Stimulated activated naive CD8-positive, alpha-beta T cell treated with anti-CD3 and anti-CD28 coated beads, Interleukin-15, Interleukin-2, amounts not matched to agents 100 ng/mL and 50 ng/mL, for 24 hours (primary cell): Measurements from ENCODE around the gene RBBP6.

Experiments used
- H3K27ac Mint-ChIP-seq: one replicate; pipeline ENCODE4 v1.8.0; 2021; ENCODE audit warnings: mild to moderate bottlenecking, mixed read lengths
- H3K27me3 Mint-ChIP-seq: one replicate; pipeline ENCODE4 v1.8.0; 2021; ENCODE audit warnings: mixed read lengths
- H3K36me3 Mint-ChIP-seq: one replicate; pipeline ENCODE4 v1.8.0; 2021; ENCODE audit warnings: low read depth, mixed read lengths
- H3K4me1 Mint-ChIP-seq: one replicate; pipeline ENCODE4 v1.8.0; 2021; ENCODE audit warnings: low read depth, mixed read lengths
- H3K4me3 Mint-ChIP-seq: one replicate; pipeline ENCODE4 v1.8.0; 2021; ENCODE audit warnings: mild to moderate bottlenecking, mixed read lengths
- H3K9me3 Mint-ChIP-seq: one replicate; pipeline ENCODE4 v1.8.0; 2021; ENCODE audit warnings: mixed read lengths

Gene RBBP6

DNA sequence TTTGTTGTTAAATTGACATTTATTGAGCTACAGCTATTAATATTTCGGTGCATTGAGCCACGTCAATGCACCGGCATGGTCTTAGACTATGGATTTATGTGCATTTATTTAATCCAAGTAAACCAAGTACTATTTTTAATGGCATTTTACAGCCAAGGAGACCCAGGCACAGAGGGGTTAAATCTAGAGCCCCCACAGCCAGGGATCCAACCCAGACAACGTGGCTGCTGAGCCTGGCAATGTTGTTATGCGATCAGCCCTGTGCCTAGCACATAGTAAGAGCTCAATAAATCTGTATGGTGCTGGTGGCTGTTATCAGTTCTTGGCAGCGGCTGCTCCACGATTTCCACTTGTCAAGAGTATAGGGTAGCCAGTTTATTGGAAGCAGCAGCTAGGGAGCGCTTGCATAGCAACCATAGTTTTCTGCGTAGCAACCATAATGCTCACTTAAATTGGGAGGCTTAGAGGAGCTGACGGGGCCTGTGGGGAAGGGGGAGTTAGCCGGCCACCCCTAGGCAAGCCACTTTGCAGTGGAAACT is 541 bp upstream of the RBBP6 start:
- H3K4me3 Mint-ChIP-seq, result peak overlapping the region; percentile 99
- H3K4me1 Mint-ChIP-seq, result peaks cover 36% of the 10 kb centered on the region
- no peaks in the 10 kb centered on the region for H3K9me3 Mint-ChIP-seq
- no peaks in the 10 kb centered on the region for H3K27me3 Mint-ChIP-seq
- peak overlapping the region; percentile 100 for H3K27ac Mint-ChIP-seq
- H3K36me3 Mint-ChIP-seq, result peaks cover 34% of the 10 kb centered on the region

- peaks cover 48% of the 10 kb centered on the region for H3K4me1 Mint-ChIP-seq
- peaks cover 45% of the 10 kb centered on the region for H3K36me3 Mint-ChIP-seq
- H3K9me3 Mint-ChIP-seq, result no peaks in the 10 kb centered on the region
- peak overlapping the region; percentile 88 for H3K27ac Mint-ChIP-seq
- H3K4me3 Mint-ChIP-seq, result peak overlapping the region; percentile 99
- no peaks in the 10 kb centered on the region for H3K27me3 Mint-ChIP-seq
Observed at GRCh38 chr16:24539850-24540601, 660 bp downstream of the RBBP6 start.

GRCh38 chr16:24540602-24541210 is 1.3 kb downstream of the RBBP6 start:
- Mint-ChIP-seq H3K9me3 (no peaks in the 10 kb centered on the region), H3K4me3 (peak overlapping the region; percentile 94), H3K27ac (peak overlapping the region; percentile 88), H3K27me3 (no peaks in the 10 kb centered on the region), H3K4me1 (peaks cover 55% of the 10 kb centered on the region), H3K36me3 (peaks cover 52% of the 10 kb centered on the region)

GRCh38 chr16:24541233-24541933 is 2.0 kb downstream of the RBBP6 start:
- no peaks in the 10 kb centered on the region for H3K9me3 Mint-ChIP-seq
- H3K4me1 Mint-ChIP-seq, result peaks cover 57% of the 10 kb centered on the region
- peak overlapping the region; percentile 94 for H3K4me3 Mint-ChIP-seq
- no peaks in the 10 kb centered on the region for H3K27me3 Mint-ChIP-seq
- peaks cover 56% of the 10 kb centered on the region for H3K36me3 Mint-ChIP-seq
- peak overlapping the region; percentile 88 for H3K27ac Mint-ChIP-seq

- no peaks in the 10 kb centered on the region for H3K9me3 Mint-ChIP-seq
- H3K4me3 Mint-ChIP-seq, result peak overlapping the region; percentile 94
- H3K4me1 Mint-ChIP-seq, result peaks cover 63% of the 10 kb centered on the region
- H3K27me3 Mint-ChIP-seq, result no peaks in the 10 kb centered on the region
- no peak overlapping the region for H3K27ac Mint-ChIP-seq
- peaks cover 77% of the 10 kb centered on the region for H3K36me3 Mint-ChIP-seq
Observed at GRCh38 chr16:24543949-24544348, 4.6 kb downstream of the RBBP6 start.

GRCh38 chr16:24544640-24545039 is 5.3 kb downstream of the RBBP6 start:
- Mint-ChIP-seq H3K27me3 (no peaks in the 10 kb centered on the region), H3K4me1 (peaks cover 69% of the 10 kb centered on the region), H3K27ac (peak overlapping the region; percentile 39), H3K4me3 (peak overlapping the region; percentile 4), H3K36me3 (peaks cover 81% of the 10 kb centered on the region), H3K9me3 (no peaks in the 10 kb centered on the region)

DNA sequence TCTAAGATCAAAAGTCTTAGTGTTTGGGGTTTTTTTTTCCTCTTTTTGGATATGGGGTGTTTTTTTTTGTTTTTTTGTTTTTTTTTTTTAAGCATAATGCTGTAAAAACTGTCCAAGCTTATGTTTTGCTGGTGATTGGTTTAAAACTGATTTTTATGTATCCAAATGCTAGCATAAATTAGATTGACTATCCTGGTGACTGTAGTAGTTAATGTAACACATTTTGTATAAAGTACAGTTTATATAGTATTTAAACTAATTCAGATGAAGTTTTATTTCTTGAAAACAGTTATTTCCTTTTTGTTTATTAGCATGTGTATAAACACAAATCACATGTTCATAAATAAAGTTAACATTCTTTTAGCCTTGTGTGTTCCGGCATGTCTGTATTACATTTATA is 10.9 kb downstream of the RBBP6 start:
- no peak overlapping the region for H3K4me3 Mint-ChIP-seq
- no peaks in the 10 kb centered on the region for H3K9me3 Mint-ChIP-seq
- peaks cover 81% of the 10 kb centered on the region for H3K36me3 Mint-ChIP-seq
- peaks cover 44% of the 10 kb centered on the region for H3K4me1 Mint-ChIP-seq
- no peaks in the 10 kb centered on the region for H3K27me3 Mint-ChIP-seq
- H3K27ac Mint-ChIP-seq, result no peak overlapping the region

DNA sequence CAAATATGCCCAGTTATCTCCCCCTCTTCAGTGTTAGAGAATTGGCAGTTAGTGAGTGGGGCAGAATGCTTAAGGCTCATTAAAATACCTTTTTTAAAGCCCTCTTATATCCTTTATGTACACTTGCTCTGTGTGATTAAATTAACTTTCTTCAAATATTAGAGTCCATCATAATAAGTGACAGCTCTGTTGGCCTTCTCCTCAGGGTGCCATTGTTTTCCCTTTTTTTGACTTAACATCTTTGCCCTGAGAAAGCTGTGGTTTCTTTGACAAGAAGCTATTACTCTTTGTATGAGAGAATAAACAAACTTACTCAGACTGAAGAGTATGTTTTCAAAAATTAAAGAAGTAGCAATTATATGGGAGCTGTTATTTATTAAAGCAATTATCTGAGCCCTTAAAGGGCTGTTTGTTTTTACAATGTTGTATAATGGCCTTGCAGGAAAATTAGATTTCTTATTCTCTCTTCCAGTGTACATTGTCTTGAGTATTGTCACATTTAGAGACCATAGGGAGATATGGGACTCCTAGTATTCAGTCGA is 13.4 kb downstream of the RBBP6 start:
- Mint-ChIP-seq H3K36me3 (peaks cover 84% of the 10 kb centered on the region), H3K4me3 (no peak overlapping the region), H3K9me3 (no peaks in the 10 kb centered on the region), H3K27me3 (no peaks in the 10 kb centered on the region), H3K27ac (no peak overlapping the region), H3K4me1 (peaks cover 29% of the 10 kb centered on the region)

- peaks cover 22% of the 10 kb centered on the region for H3K4me1 Mint-ChIP-seq
- H3K4me3 Mint-ChIP-seq, result no peak overlapping the region
- no peak overlapping the region for H3K27ac Mint-ChIP-seq
- H3K27me3 Mint-ChIP-seq, result no peaks in the 10 kb centered on the region
- no peaks in the 10 kb centered on the region for H3K9me3 Mint-ChIP-seq
- peaks cover 85% of the 10 kb centered on the region for H3K36me3 Mint-ChIP-seq
Observed at GRCh38 chr16:24553983-24554382, 14.6 kb downstream of the RBBP6 start.

DNA sequence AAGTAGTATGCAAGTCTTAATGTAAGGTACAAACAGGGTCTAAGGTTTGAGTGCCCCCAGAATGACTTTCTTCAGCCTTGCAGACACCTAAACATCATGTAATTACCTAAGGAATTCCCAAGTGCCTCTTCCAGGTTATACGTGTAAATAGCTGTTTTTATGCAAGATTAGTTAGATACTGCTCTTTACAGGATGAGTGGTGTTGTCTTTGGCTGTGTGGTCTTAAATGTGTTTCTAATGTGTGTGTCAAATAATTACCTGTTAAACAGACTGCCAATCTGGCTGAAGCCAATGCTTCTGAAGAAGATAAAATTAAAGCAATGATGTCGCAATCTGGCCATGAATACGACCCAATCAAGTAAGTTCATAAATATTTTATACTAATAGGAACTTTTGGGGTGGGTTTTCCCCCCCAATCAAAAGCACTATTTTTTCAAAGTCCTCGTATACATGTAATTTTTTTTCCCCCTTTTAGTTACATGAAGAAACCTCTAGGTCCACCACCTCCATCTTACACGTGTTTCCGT is 16.0 kb downstream of the RBBP6 start:
- Mint-ChIP-seq H3K36me3 (peaks cover 81% of the 10 kb centered on the region), H3K9me3 (no peaks in the 10 kb centered on the region), H3K4me3 (no peak overlapping the region), H3K4me1 (peaks cover 8% of the 10 kb centered on the region), H3K27me3 (no peaks in the 10 kb centered on the region), H3K27ac (no peak overlapping the region)

- H3K4me3 Mint-ChIP-seq, result no peak overlapping the region
- H3K4me1 Mint-ChIP-seq, result peaks cover 8% of the 10 kb centered on the region
- peaks cover 80% of the 10 kb centered on the region for H3K36me3 Mint-ChIP-seq
- no peaks in the 10 kb centered on the region for H3K9me3 Mint-ChIP-seq
- H3K27ac Mint-ChIP-seq, result no peak overlapping the region
- no peaks in the 10 kb centered on the region for H3K27me3 Mint-ChIP-seq
Observed at GRCh38 chr16:24562811-24563210, 23.4 kb downstream of the RBBP6 start.

- Mint-ChIP-seq H3K36me3 (peaks cover 88% of the 10 kb centered on the region), H3K4me3 (no peak overlapping the region), H3K27ac (no peak overlapping the region), H3K4me1 (peaks cover 4% of the 10 kb centered on the region), H3K27me3 (no peaks in the 10 kb centered on the region), H3K9me3 (peaks cover 43% of the 10 kb centered on the region)
Observed at GRCh38 chr16:24568392-24568791, 29.0 kb downstream of the RBBP6 start.

DNA sequence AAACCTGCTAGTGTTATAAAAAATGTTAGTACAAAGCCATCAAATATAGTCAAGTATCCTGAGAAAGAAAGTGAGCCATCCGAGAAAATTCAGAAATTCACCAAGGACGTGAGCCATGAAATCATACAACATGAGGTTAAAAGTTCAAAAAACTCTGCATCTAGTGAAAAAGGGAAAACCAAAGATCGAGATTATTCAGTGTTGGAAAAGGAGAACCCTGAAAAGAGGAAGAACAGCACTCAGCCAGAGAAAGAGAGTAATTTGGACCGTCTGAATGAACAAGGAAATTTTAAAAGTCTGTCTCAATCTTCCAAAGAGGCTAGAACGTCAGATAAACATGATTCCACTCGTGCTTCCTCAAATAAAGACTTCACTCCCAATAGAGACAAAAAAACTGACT is 31.7 kb downstream of the RBBP6 start:
- Mint-ChIP-seq H3K36me3 (peaks cover 70% of the 10 kb centered on the region), H3K4me3 (no peak overlapping the region), H3K27ac (no peak overlapping the region), H3K9me3 (peaks cover 43% of the 10 kb centered on the region), H3K27me3 (no peaks in the 10 kb centered on the region), H3K4me1 (peaks cover 4% of the 10 kb centered on the region)

DNA sequence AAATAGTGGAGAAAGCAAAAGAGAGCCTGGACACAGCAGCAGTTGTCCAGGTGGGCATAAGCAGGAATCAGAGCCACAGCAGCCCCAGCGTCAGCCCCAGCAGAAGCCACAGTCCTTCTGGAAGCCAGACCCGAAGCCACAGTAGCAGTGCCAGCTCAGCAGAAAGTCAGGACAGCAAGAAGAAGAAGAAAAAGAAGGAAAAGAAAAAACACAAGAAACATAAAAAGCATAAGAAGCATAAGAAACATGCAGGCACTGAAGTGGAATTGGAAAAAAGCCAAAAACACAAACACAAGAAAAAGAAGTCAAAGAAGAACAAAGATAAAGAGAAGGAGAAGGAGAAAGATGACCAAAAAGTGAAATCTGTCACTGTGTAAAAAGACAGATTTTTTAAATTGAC is 32.7 kb downstream of the RBBP6 start:
- H3K27ac Mint-ChIP-seq, result peak overlapping the region; percentile 10
- H3K9me3 Mint-ChIP-seq, result peaks cover 47% of the 10 kb centered on the region
- peaks cover 4% of the 10 kb centered on the region for H3K4me1 Mint-ChIP-seq
- no peaks in the 10 kb centered on the region for H3K27me3 Mint-ChIP-seq
- no peak overlapping the region for H3K4me3 Mint-ChIP-seq
- H3K36me3 Mint-ChIP-seq, result peaks cover 63% of the 10 kb centered on the region

GRCh38 chr16:24573141-24573540 is 33.8 kb downstream of the RBBP6 start:
- Mint-ChIP-seq H3K9me3 (peaks cover 47% of the 10 kb centered on the region), H3K4me3 (no peak overlapping the region), H3K27ac (no peak overlapping the region), H3K27me3 (no peaks in the 10 kb centered on the region), H3K36me3 (peaks cover 52% of the 10 kb centered on the region), H3K4me1 (peaks cover 4% of the 10 kb centered on the region)
